Measurements from ENCODE around the gene RIMBP2. TPM values are rescaled to one million over a fixed set of nuclear protein-coding genes. Genes with fewer than 3 reads are reported as not detected.

RIMBP2 gene
- total and polyA plus RNA-seq, 4 donors, result 0.05 to 2.9 (median 0.95) TPM

- no peak for ATAC-seq (ENCODE audit: insufficient read depth, low FRiP score)
- Histone ChIP-seq H3K27ac (ENCODE audit: low read depth in 1 of 2, low read length in 1 of 2) (no peak overlapping the region), H3K4me1 (ENCODE audit: control insufficient read depth in 5 of 5, insufficient read depth in 5 of 5, low read length in 5 of 5) (no peaks in the 10 kb centered on the region), H3K36me3 (ENCODE audit: control insufficient read depth in 4 of 4, insufficient read depth in 4 of 4, low read length in 4 of 4) (no peaks in the 10 kb centered on the region), H3K9ac (ENCODE audit: insufficient read depth in 1 of 2, low read length in 2 of 2) (no peak overlapping the region), H3K4me3 (no peak overlapping the region), H3K27me3 (ENCODE audit: control insufficient read depth in 3 of 3, insufficient read depth in 3 of 3, low read length in 2 of 3) (peaks cover 0 to 2% (median 0%) of the 10 kb centered on the region in 3 donors), H3K9me3 (ENCODE audit: control insufficient read depth in 4 of 4, insufficient read depth in 3 of 4, low read length in 3 of 4) (peaks cover 0 to 7% (median 0%) of the 10 kb centered on the region in 4 donors)
- TF ChIP-seq CTCF (IDR thresholded peaks at IDR 0.05; ENCODE audit: control extremely low read depth, extremely low read depth), result no peak
- 43 to 56% methylated on average over 14 of the region's 14 CpGs for WGBS, 2 donors
- DNase-seq, result no peak
Observed at GRCh38 chr12:130737731-130738130, 21.6 kb upstream of the RIMBP2 start.

- Histone ChIP-seq H3K4me3 (no peak overlapping the region), H3K27ac (ENCODE audit: low read depth in 1 of 2, low read length in 1 of 2) (no peak overlapping the region), H3K9me3 (ENCODE audit: control insufficient read depth in 4 of 4, insufficient read depth in 3 of 4, low read length in 3 of 4) (peaks cover 0 to 11% (median 5%) of the 10 kb centered on the region in 4 donors), H3K9ac (ENCODE audit: insufficient read depth in 1 of 2, low read length in 2 of 2) (no peak overlapping the region), H3K27me3 (ENCODE audit: control insufficient read depth in 3 of 3, insufficient read depth in 3 of 3, low read length in 2 of 3) (peaks cover 0 to 3% (median 2%) of the 10 kb centered on the region in 3 donors), H3K36me3 (ENCODE audit: control insufficient read depth in 4 of 4, insufficient read depth in 4 of 4, low read length in 4 of 4) (no peaks in the 10 kb centered on the region), H3K4me1 (ENCODE audit: control insufficient read depth in 5 of 5, insufficient read depth in 5 of 5, low read length in 5 of 5) (peaks cover 0 to 3% (median 0%) of the 10 kb centered on the region in 5 donors)
- 44 to 70% methylated on average over 9 of the region's 9 CpGs for WGBS, 2 donors
- no peak for DNase-seq
- no peak for TF ChIP-seq CTCF (IDR thresholded peaks at IDR 0.05; ENCODE audit: control extremely low read depth, extremely low read depth)
- ATAC-seq (ENCODE audit: insufficient read depth, low FRiP score), result no peak
Observed at GRCh38 chr12:130729344-130729743, 13.2 kb upstream of the RIMBP2 start.

GRCh38 chr12:130728158-130729058 is 12.3 kb upstream of the RIMBP2 start:
- no peak for TF ChIP-seq CTCF (IDR thresholded peaks at IDR 0.05; ENCODE audit: control extremely low read depth, extremely low read depth)
- Histone ChIP-seq H3K4me3 (no peak overlapping the region), H3K27ac (ENCODE audit: low read depth in 1 of 2, low read length in 1 of 2) (no peak overlapping the region), H3K27me3 (ENCODE audit: control insufficient read depth in 3 of 3, insufficient read depth in 3 of 3, low read length in 2 of 3) (peaks cover 0 to 3% (median 0%) of the 10 kb centered on the region in 3 donors), H3K9ac (ENCODE audit: insufficient read depth in 1 of 2, low read length in 2 of 2) (no peak overlapping the region), H3K9me3 (ENCODE audit: control insufficient read depth in 4 of 4, insufficient read depth in 3 of 4, low read length in 3 of 4) (peaks cover 0 to 11% (median 6%) of the 10 kb centered on the region in 4 donors), H3K4me1 (ENCODE audit: control insufficient read depth in 5 of 5, insufficient read depth in 5 of 5, low read length in 5 of 5) (peaks cover 0 to 3% (median 0%) of the 10 kb centered on the region in 5 donors), H3K36me3 (ENCODE audit: control insufficient read depth in 4 of 4, insufficient read depth in 4 of 4, low read length in 4 of 4) (no peaks in the 10 kb centered on the region)
- whole genome bisulfite sequencing, 2 donors, result 91 to 93% methylated on average over 32 of the region's 32 CpGs
- DNase-seq, result peak in 1 of 3 donors; percentile 1
- ATAC-seq (ENCODE audit: insufficient read depth, low FRiP score), result no peak

All from lung (tissue), 12 donors.